Measurements from ENCODE around the gene DCLK1.

DNA sequence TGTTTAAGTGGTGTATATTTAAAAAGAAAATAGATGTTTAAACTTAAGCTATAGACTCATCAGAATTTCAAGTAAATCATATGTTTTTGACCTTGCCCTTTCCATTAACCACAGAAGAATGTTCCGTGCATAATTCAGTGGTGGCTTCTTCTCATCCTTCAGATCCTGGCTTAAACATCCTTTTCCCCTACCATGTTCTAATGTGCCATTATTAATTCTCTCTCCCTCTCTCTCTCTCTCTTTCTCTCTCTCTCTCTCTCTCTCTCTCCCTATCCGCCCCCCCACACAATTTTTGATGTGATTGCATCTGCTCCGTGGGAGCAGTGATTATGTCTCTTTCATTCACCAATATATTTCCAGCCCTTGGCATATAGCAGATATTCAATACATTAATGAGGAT is 116.4 kb downstream of the DCLK1 start:
- TF ChIP-seq CTCF (IDR thresholded peaks at IDR 0.05): no peak
- TF ChIP-seq POLR2A (IDR thresholded peaks at IDR 0.05): no peak
- TF ChIP-seq POLR2AphosphoS5 (IDR thresholded peaks at IDR 0.05): no peak
